H1 (cell line): ENCODE results near the gene KCNJ3. TPM values are rescaled to one million over a fixed set of nuclear protein-coding genes. Genes with fewer than 3 reads are reported as not detected.

Experiments used
- CTCF ChIA-PET: fragments of 300-600 bp; sonication (Branson Sonifier 250); formaldehyde crosslinking; loops from one replicate; lab custom pipeline; 2021; ENCODE audit not compliant: partially characterized antibody; lab: Charles Lee
- POLR2A ChIA-PET: fragments of 300-600 bp; sonication (Branson Sonifier 250); formaldehyde crosslinking; loops from one replicate; lab custom pipeline; 2021; ENCODE audit warnings: inconsistent platforms; ENCODE audit not compliant: partially characterized antibody; lab: Charles Lee
- DNase-seq, 2 experiments: peaks; one replicate each; pipeline versions ENCODE4 v3.0.0 to v3.0.0-alpha.2; 2010 to 2022; ENCODE audit warnings: low spot score in 2 of 2, low read depth in 1 of 2, mixed read lengths in 1 of 2
- FAIRE-seq: peaks from 2 replicates; lab custom pipeline; 2011; peaks lifted over from hg19 to GRCh38; lab: Jason Lieb, UNC
- H2AFZ ChIP-seq: 2 replicates; pipeline ENCODE4 v1.8.1; 2012; ENCODE audit warnings: low read length, inconsistent platforms
- H2AK5ac ChIP-seq: 2 replicates; pipeline ENCODE4 v1.6.1; 2013; ENCODE audit warnings: low read depth, low read length
- H2BK120ac ChIP-seq: replicated peaks from 2 replicates; pipeline ENCODE3; 2013; ENCODE audit warnings: low read depth, low read length, inconsistent platforms
- H2BK12ac ChIP-seq: 2 replicates; pipeline ENCODE4 v1.6.1; 2013; ENCODE audit warnings: low read depth, low read length
- H2BK15ac ChIP-seq: 2 replicates; pipeline ENCODE4 v1.6.1; 2013; ENCODE audit warnings: low read length
- H2BK20ac ChIP-seq: 2 replicates; pipeline ENCODE4 v1.6.1; 2013; ENCODE audit warnings: low read length
- H2BK5ac ChIP-seq: 2 replicates; pipeline ENCODE4 v1.6.1; 2013; ENCODE audit warnings: low read depth, low read length
- H3K14ac ChIP-seq: 2 replicates; pipeline ENCODE4 v1.6.1; 2013; ENCODE audit warnings: inconsistent platforms; ENCODE audit not compliant: insufficient read length
- H3K18ac ChIP-seq: 2 replicates; pipeline ENCODE4 v1.6.1; 2013; ENCODE audit warnings: low read length; ENCODE audit errors: extremely low read depth
- H3K23ac ChIP-seq: 2 replicates; pipeline ENCODE4 v1.6.1; 2013; ENCODE audit warnings: inconsistent platforms; ENCODE audit not compliant: insufficient read length
- H3K23me2 ChIP-seq: 2 replicates; pipeline ENCODE4 v1.6.1; 2013; ENCODE audit warnings: low read depth, low read length
- H3K27ac ChIP-seq: 2 replicates; pipeline ENCODE4 v1.6.1; 2011; ENCODE audit warnings: low read depth, low read length, inconsistent platforms
- H3K27me3 ChIP-seq, 4 experiments: replicated peaks in 1 of 4; 1 replicate in 1 of 4; 2 replicates in 3 of 4; pipeline versions ENCODE4 v1.6.1 to v1.8.1; 2011 to 2013; ENCODE audit warnings: low read length in 3 of 4, mild to moderate bottlenecking in 3 of 4, inconsistent platforms in 2 of 4, mixed read lengths in 2 of 4, moderate library complexity in 1 of 4; ENCODE audit not compliant: control insufficient read depth in 3 of 4, insufficient read depth in 3 of 4; ENCODE audit errors: extremely low read depth in 1 of 4
- H3K36me3 ChIP-seq, 4 experiments: 2 replicates each; pipeline versions ENCODE4 v1.6.1 to v1.8.1; 2011 to 2013; ENCODE audit warnings: mild to moderate bottlenecking in 4 of 4, low read length in 3 of 4, moderate library complexity in 2 of 4, control low read depth in 1 of 4, inconsistent platforms in 1 of 4; ENCODE audit not compliant: insufficient read depth in 4 of 4, control insufficient read depth in 2 of 4
- H3K4ac ChIP-seq: replicated peaks from 2 replicates; pipeline ENCODE3; 2013; ENCODE audit warnings: low read length, low read depth, mixed read lengths, inconsistent platforms; ENCODE audit not compliant: insufficient read length
- H3K4me1 ChIP-seq, 4 experiments: replicated peaks in 1 of 4; 1 replicate in 1 of 4; 2 replicates in 3 of 4; pipeline versions ENCODE4 v1.6.1 to v1.8.1; 2011 to 2013; ENCODE audit warnings: low read length in 3 of 4, inconsistent platforms in 2 of 4, mixed read lengths in 1 of 4; ENCODE audit not compliant: insufficient read depth in 4 of 4, control insufficient read depth in 3 of 4
- H3K4me2 ChIP-seq, 2 experiments: 2 replicates each; pipeline versions ENCODE4 v1.6.1 to v1.8.1; 2011 to 2013; ENCODE audit warnings: low read depth in 2 of 2, low read length in 2 of 2, control low read depth in 1 of 2, inconsistent platforms in 1 of 2, mild to moderate bottlenecking in 1 of 2; ENCODE audit not compliant: insufficient read depth in 1 of 2
- H3K4me3 ChIP-seq, 4 experiments: fragments of 200-600, 300-600 bp in 1 of 4; sonication (generic), shearing (Covaris generic), sonication (Bioruptor Twin) in 1 of 4; 2 replicates each; pipeline versions ENCODE4 v1.5.1 to v1.8.1; 2011 to 2016; ENCODE audit warnings: low read length in 4 of 4, low read depth in 3 of 4, control low read depth in 2 of 4, inconsistent platforms in 2 of 4, mild to moderate bottlenecking in 2 of 4, mixed read lengths in 1 of 4, moderate library complexity in 1 of 4; ENCODE audit not compliant: insufficient read depth in 2 of 4; ENCODE audit errors: extremely low read depth in 1 of 4
- H3K56ac ChIP-seq: replicated peaks from 2 replicates; pipeline ENCODE3; 2013; ENCODE audit warnings: low read depth, mild to moderate bottlenecking, mixed read lengths, low read length, inconsistent platforms; ENCODE audit not compliant: insufficient read length
- H3K79me1 ChIP-seq: 2 replicates; pipeline ENCODE4 v1.6.1; 2013; ENCODE audit warnings: low read depth, low read length, control low read depth
- H3K79me2 ChIP-seq, 2 experiments: 2 replicates each; pipeline versions ENCODE4 v1.6.1 to v1.8.1; 2012 to 2013; ENCODE audit warnings: low read length in 2 of 2, mild to moderate bottlenecking in 2 of 2, inconsistent platforms in 1 of 2; ENCODE audit not compliant: insufficient read depth in 2 of 2, control insufficient read depth in 1 of 2
- H3K9ac ChIP-seq, 4 experiments: replicated peaks in 1 of 4; 1 replicate in 1 of 4; 2 replicates in 3 of 4; pipeline versions ENCODE4 v1.6.1 to v1.8.1; 2011 to 2013; ENCODE audit warnings: low read depth in 3 of 4, low read length in 3 of 4, control low read depth in 2 of 4, mild to moderate bottlenecking in 2 of 4, moderate library complexity in 2 of 4, inconsistent platforms in 1 of 4; ENCODE audit errors: extremely low read depth in 1 of 4
- H3K9me3 ChIP-seq, 2 experiments: 2 replicates each; pipeline versions ENCODE4 v1.6.1 to v1.8.1; 2012 to 2013; ENCODE audit warnings: mild to moderate bottlenecking in 2 of 2, moderate library complexity in 2 of 2, control low read depth in 1 of 2, inconsistent platforms in 1 of 2, low read depth in 1 of 2, low read length in 1 of 2, mixed read lengths in 1 of 2; ENCODE audit not compliant: insufficient read depth in 2 of 2
- H4K20me1 ChIP-seq, 2 experiments: replicated peaks in 1 of 2; 2 replicates each; pipeline versions ENCODE3 to v1.8.1; 2011 to 2013; ENCODE audit warnings: inconsistent platforms in 2 of 2, low read length in 2 of 2, mild to moderate bottlenecking in 1 of 2; ENCODE audit not compliant: insufficient read depth in 2 of 2, control insufficient read depth in 1 of 2
- H4K5ac ChIP-seq: 2 replicates; pipeline ENCODE4 v1.6.1; 2013; ENCODE audit warnings: low read length, low read depth, mixed read lengths, inconsistent platforms; ENCODE audit not compliant: insufficient read length
- H4K8ac ChIP-seq: 2 replicates; pipeline ENCODE4 v1.8.0; 2013; ENCODE audit warnings: mild to moderate bottlenecking, moderate library complexity, low read length, inconsistent platforms; ENCODE audit not compliant: insufficient read depth; ENCODE audit errors: extremely low read depth
- H4K91ac ChIP-seq: replicated peaks from 2 replicates; pipeline ENCODE3; 2013; ENCODE audit warnings: low read length, mixed read lengths, inconsistent platforms; ENCODE audit not compliant: insufficient read length
- CBX5 ChIP-seq: fragments of 300-800, 300-1000 bp; sonication (generic); IDR thresholded peaks from 2 replicates; pipeline ENCODE4 v1.7.1; 2016; ENCODE audit warnings: antibody characterized with exemption, low read length, low read depth
- CEBPB ChIP-seq: IDR thresholded peaks from 2 replicates; pipeline ENCODE4 v1.6.1; 2012; ENCODE audit warnings: low read depth, low read length
- CHD1 ChIP-seq: IDR thresholded peaks from 2 replicates; pipeline ENCODE4 v1.6.1; 2012; ENCODE audit warnings: low read depth, low read length, improper control_type of control experiment
- FOSL1 ChIP-seq: IDR thresholded peaks from 2 replicates; pipeline ENCODE4 v1.6.1; 2011; ENCODE audit warnings: mild to moderate bottlenecking, low read depth, low read length, moderate library complexity; ENCODE audit not compliant: insufficient read depth
- JUN ChIP-seq: IDR thresholded peaks from 2 replicates; pipeline ENCODE4 v1.6.1; 2011; ENCODE audit warnings: low read depth, mild to moderate bottlenecking, improper control_type of control experiment, low read length
- KDM4A ChIP-seq: IDR thresholded peaks from one replicate; pipeline ENCODE4 v1.7.1; 2012; ENCODE audit warnings: low read depth, mild to moderate bottlenecking, moderate library complexity, low read length, inconsistent platforms; ENCODE audit not compliant: severe bottlenecking
- KDM5A ChIP-seq: fragments of 200-600 bp; IDR thresholded peaks from 2 replicates; pipeline ENCODE4 v1.7.1; 2012; ENCODE audit warnings: mild to moderate bottlenecking, low read length, inconsistent platforms, mixed read lengths
- NRF1 ChIP-seq: IDR thresholded peaks from 2 replicates; pipeline ENCODE4 v1.6.1; 2011; ENCODE audit warnings: mild to moderate bottlenecking, low read depth, low read length, improper control_type of control experiment
- PHF8 ChIP-seq: fragments of 200-600 bp; sonication (generic); conservative IDR thresholded peaks from 2 replicates; pipeline ENCODE4 v1.7.1; 2012; ENCODE audit warnings: low read depth, mild to moderate bottlenecking, inconsistent platforms, low read length, moderate library complexity
- SP4 ChIP-seq: IDR thresholded peaks from 2 replicates; pipeline ENCODE4 v1.6.1; 2012; ENCODE audit warnings: low read length, inconsistent platforms
- SRF ChIP-seq: IDR thresholded peaks from 2 replicates; pipeline ENCODE4 v1.6.1; 2011; ENCODE audit warnings: mild to moderate bottlenecking, low read depth, low read length, moderate library complexity
- TCF12 ChIP-seq: IDR thresholded peaks from 2 replicates; pipeline ENCODE4 v1.6.1; 2011; ENCODE audit warnings: low read depth, mild to moderate bottlenecking, low read length
- TEAD4 ChIP-seq: IDR thresholded peaks from 2 replicates; pipeline ENCODE4 v1.6.1; 2012; ENCODE audit warnings: low read depth, low read length, inconsistent platforms, mixed read lengths
- YY1 ChIP-seq: IDR thresholded peaks from 2 replicates; pipeline ENCODE4 v1.6.1; 2011; ENCODE audit warnings: low read depth, mild to moderate bottlenecking, low read length
- ZNF274 ChIP-seq: IDR thresholded peaks from 2 replicates; pipeline ENCODE4 v1.7.0; 2012; ENCODE audit warnings: low read length, borderline replicate concordance; ENCODE audit errors: extremely low read depth
- WGBS, 2 experiments: shearing (Covaris generic) in 1 of 2; methylation state at CpG; one replicate each; pipeline versions ENCODE4 v1.1.6 to v1.1.7; 2013 to 2015; ENCODE audit warnings: low lambda C conversion rate in 2 of 2, mixed read lengths in 2 of 2, inconsistent platforms in 1 of 2, low coverage in 1 of 2, missing lambda C conversion rate in 1 of 2; ENCODE audit not compliant: insufficient replicate concordance in 2 of 2, insufficient coverage in 1 of 2, insufficient read length in 1 of 2; ENCODE audit errors: extremely low coverage in 1 of 2, missing lambda C conversion rate in 1 of 2; 5-methylcytosine and 5-hydroxymethylcytosine counted together
- polyA plus RNA-seq, 7 experiments: library from polyadenylated mRNA; depleted of rRNA in 3 of 7; stranded (reverse) in 5 of 7; unstranded in 2 of 7; fragments of >200 nt in 5 of 7; fragments of 200-250 nt in 2 of 7; gene quantifications; 1 replicate in 5 of 7; 2 replicates in 1 of 7; 4 replicates in 1 of 7; pipeline versions ENCODE4 v1.2.1 to v1.2.3, GENCODE V29; 2011 to 2013; ENCODE audit warnings: missing spikeins in 2 of 7, mixed read lengths in 2 of 7
- total RNA-seq: library from RNA; stranded (reverse); fragmentation: NEBNext Ultra II Directional; extraction: Animal tissue kit (Norgen Biotek cat#: 25700); gene quantifications from 2 replicates; pipeline ENCODE4 v1.2.1, GENCODE V29; 2021

The KCNJ3 gene
- total and polyA plus RNA-seq, 2 of the 8 experiments (the other 6 are each of a cell fraction or from before 2014, with no cell fraction given): 0.11 to 0.50 TPM

- H3K23me2 ChIP-seq: no peaks in the 10 kb centered on the region
- no peaks in the 10 kb centered on the region for H3K9me3 ChIP-seq
- no peak overlapping the region for H4K91ac ChIP-seq
- ChIA-PET CTCF (interaction anchor here (1.0 kb wide), 1 partner anchor 9 kb away, joined by 3 read pairs; no protein-coding TSS in a partner anchor), POLR2A (no interaction called here)
- no peak overlapping the region for H2AFZ ChIP-seq
- no peak overlapping the region for H4K5ac ChIP-seq
- WGBS, 2 experiments: 84% methylated on average over 1 of the region's 1 CpG; no CpG with 5 or more reads in 1 of the 2 experiments
- no peaks in the 10 kb centered on the region for H3K27me3 ChIP-seq
- no peak overlapping the region for H2AK5ac ChIP-seq
- H3K36me3 ChIP-seq: no peaks in the 10 kb centered on the region
- no peak overlapping the region for H2BK120ac ChIP-seq
- no peak overlapping the region for H3K4me2 ChIP-seq
- H2BK15ac ChIP-seq: no peak overlapping the region
- FAIRE-seq (no peak), DNase-seq (no peak)
- no peaks in the 10 kb centered on the region for H3K79me1 ChIP-seq
- no peak overlapping the region for H4K8ac ChIP-seq
- H3K4ac ChIP-seq: no peak overlapping the region
- H3K23ac ChIP-seq: no peak overlapping the region
- H3K4me3 ChIP-seq: no peak overlapping the region
- no peak overlapping the region for H3K27ac ChIP-seq
- H2BK20ac ChIP-seq: no peak overlapping the region
- H3K56ac ChIP-seq: no peak overlapping the region
- H3K14ac ChIP-seq: no peak overlapping the region
- H3K18ac ChIP-seq: no peak overlapping the region
- H3K4me1 ChIP-seq: no peaks in the 10 kb centered on the region
- H4K20me1 ChIP-seq: no peaks in the 10 kb centered on the region
- no peak overlapping the region for H2BK12ac ChIP-seq
- H3K9ac ChIP-seq: no peak overlapping the region
- no peaks in the 10 kb centered on the region for H3K79me2 ChIP-seq
- H2BK5ac ChIP-seq: no peak overlapping the region
- TF ChIP-seq CBX5: no peak
- TF ChIP-seq KDM5A: no peak
- TF ChIP-seq TEAD4: no peak
- TF ChIP-seq TCF12: no peak
- no peak for TF ChIP-seq SP4
- TF ChIP-seq FOSL1: no peak
- no peak for TF ChIP-seq YY1
- no peak for TF ChIP-seq PHF8
- no peak for TF ChIP-seq CHD1
- no peak for TF ChIP-seq NRF1
- no peak for TF ChIP-seq CEBPB
- TF ChIP-seq SRF: no peak
- TF ChIP-seq JUN: no peak
- TF ChIP-seq ZNF274: no peak
- TF ChIP-seq KDM4A: no peak
Measured at GRCh38 chr2:154813636-154814035, 115.1 kb downstream of the KCNJ3 start.
